ENCODE results near the gene ZBTB21.

DNA sequence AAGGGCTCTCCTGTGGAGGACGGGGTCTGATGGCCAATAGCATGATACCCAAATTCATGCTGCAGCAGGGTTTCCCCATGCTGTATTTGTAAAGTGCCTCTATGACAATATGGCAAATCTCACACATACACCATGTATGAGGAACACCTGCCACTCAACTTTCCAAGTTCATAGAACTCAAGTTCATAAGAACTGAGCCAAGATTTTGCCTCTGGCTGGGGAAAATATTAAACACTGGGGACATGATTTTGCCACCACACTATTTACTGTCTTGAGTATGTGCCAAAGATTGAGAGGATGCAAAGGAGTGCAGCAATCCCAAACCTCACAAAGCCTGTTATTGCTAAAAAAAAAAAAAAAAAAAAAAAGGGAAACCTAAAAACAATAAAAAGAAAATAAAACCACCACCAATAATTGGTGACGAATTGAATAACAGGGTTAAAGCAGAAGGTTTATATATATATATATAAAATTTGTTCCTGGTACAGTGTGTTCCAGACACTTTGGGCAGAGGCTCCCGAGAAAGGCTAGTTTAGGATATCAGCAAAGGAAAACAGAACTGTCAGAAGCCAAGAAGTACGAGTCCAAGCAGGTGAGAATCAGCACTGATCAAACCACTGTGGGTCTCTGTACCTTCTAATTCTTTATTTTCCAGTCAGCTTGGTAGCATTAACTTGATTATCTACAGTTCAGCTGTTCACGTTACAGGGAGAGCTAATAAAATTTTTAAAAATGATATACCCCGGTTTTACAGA, 24.3 kb downstream of the ZBTB21 start:
- no peak for TF ChIP-seq POLR2A (IDR thresholded peaks at IDR 0.05)
- TF ChIP-seq, protein P1, sequence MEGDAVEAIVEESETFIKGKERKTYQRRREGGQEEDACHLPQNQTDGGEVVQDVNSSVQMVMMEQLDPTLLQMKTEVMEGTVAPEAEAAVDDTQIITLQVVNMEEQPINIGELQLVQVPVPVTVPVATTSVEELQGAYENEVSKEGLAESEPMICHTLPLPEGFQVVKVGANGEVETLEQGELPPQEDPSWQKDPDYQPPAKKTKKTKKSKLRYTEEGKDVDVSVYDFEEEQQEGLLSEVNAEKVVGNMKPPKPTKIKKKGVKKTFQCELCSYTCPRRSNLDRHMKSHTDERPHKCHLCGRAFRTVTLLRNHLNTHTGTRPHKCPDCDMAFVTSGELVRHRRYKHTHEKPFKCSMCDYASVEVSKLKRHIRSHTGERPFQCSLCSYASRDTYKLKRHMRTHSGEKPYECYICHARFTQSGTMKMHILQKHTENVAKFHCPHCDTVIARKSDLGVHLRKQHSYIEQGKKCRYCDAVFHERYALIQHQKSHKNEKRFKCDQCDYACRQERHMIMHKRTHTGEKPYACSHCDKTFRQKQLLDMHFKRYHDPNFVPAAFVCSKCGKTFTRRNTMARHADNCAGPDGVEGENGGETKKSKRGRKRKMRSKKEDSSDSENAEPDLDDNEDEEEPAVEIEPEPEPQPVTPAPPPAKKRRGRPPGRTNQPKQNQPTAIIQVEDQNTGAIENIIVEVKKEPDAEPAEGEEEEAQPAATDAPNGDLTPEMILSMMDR (IDR thresholded peaks at IDR 0.05): no peak
